HepG2 (cell line): ENCODE measurements around the gene LRRC73. TPM values are rescaled to one million over a fixed set of nuclear protein-coding genes. Genes with fewer than 3 reads are reported as not detected.

ENCODE experiments used
- ATAC-seq: fragments of 200-7000 bp; cut with Tn5 transposase; 3 replicates; pipeline ENCODE4 v1.9.1; 2020; ENCODE audit warnings: mild to moderate bottlenecking, moderate library complexity
- BruUV-seq: library from RNA; stranded (reverse); fragments of 400-500 nt; replicated peaks from 2 replicates; lab custom pipeline; 2021; lab: Mats Ljungman, UMichigan
- CTCF ChIA-PET: fragments of 300-600 bp; formaldehyde crosslinking; extraction: SDS; loops from one replicate; lab custom pipeline; 2021; ENCODE audit warnings: low total read pairs, inconsistent platforms, low intra/inter-chr PET ratio; lab: Yijun Ruan, JAX
- POLR2A ChIA-PET: fragments of 350-600 bp; sonication (Branson Sonifier 250); formaldehyde crosslinking; loops from one replicate; lab custom pipeline; 2020; ENCODE audit warnings: antibody characterized with exemption, inconsistent platforms; lab: Yijun Ruan, JAX
- DNase-seq: peaks from one replicate; pipeline ENCODE4 v3.0.0-alpha.2; 2015; ENCODE audit warnings: low spot score
- FAIRE-seq: peaks from 3 replicates; lab custom pipeline; 2011; peaks lifted over from hg19 to GRCh38; lab: Jason Lieb, UNC
- H2AFZ ChIP-seq: one replicate; pipeline ENCODE4 v1.6.1; 2011; ENCODE audit warnings: low read length, inconsistent platforms
- H3K27ac ChIP-seq: fragments of 300-600 bp; 3 replicates; pipeline ENCODE4 v1.8.0; 2011; ENCODE audit warnings: mixed run types, mild to moderate bottlenecking, mixed read lengths, low read length, inconsistent platforms; ENCODE audit not compliant: insufficient read depth; ENCODE audit errors: extremely low read length
- H3K27me3 ChIP-seq, 2 experiments: fragments of 200-600 bp in 1 of 2; 2 replicates in 1 of 2; 3 replicates in 1 of 2; pipeline versions ENCODE4 v1.6.0 to v1.8.0; 2011; ENCODE audit warnings: low read length in 2 of 2, mild to moderate bottlenecking in 2 of 2, moderate library complexity in 2 of 2, inconsistent platforms in 1 of 2; ENCODE audit not compliant: insufficient read depth in 2 of 2, control insufficient read depth in 1 of 2
- H3K36me3 ChIP-seq, 2 experiments: fragments of 200-600 bp in 1 of 2; replicated peaks in 1 of 2; 2 replicates in 1 of 2; 3 replicates in 1 of 2; pipeline versions ENCODE4 v1.5.1 to v1.8.0; 2011; ENCODE audit warnings: low read length in 2 of 2, inconsistent platforms in 1 of 2; ENCODE audit not compliant: insufficient read depth in 2 of 2, control insufficient read depth in 1 of 2
- H3K4me1 ChIP-seq: 2 replicates; pipeline ENCODE4 v1.5.1; 2012; ENCODE audit warnings: low read length, inconsistent platforms; ENCODE audit not compliant: insufficient read depth
- H3K4me2 ChIP-seq: 2 replicates; pipeline ENCODE4 v1.6.0; 2011; ENCODE audit warnings: low read depth, low read length, inconsistent platforms
- H3K4me3 ChIP-seq, 3 experiments: fragments of 200-600 bp in 1 of 3; sonication (generic), shearing (Covaris generic) in 1 of 3; replicated peaks in 1 of 3; 2 replicates each; pipeline ENCODE4 v1.5.1; 2011 to 2016; ENCODE audit warnings: low read length in 3 of 3, inconsistent platforms in 2 of 3, low read depth in 2 of 3, mild to moderate bottlenecking in 2 of 3, control low read depth in 1 of 3, mixed read lengths in 1 of 3; ENCODE audit not compliant: insufficient read depth in 1 of 3
- H3K79me2 ChIP-seq: one replicate; pipeline ENCODE4 v1.6.1; 2011; ENCODE audit warnings: low read length, inconsistent platforms; ENCODE audit not compliant: insufficient read depth
- H3K9ac ChIP-seq: 2 replicates; pipeline ENCODE4 v1.6.0; 2011; ENCODE audit warnings: mild to moderate bottlenecking, low read depth, low read length, inconsistent platforms; ENCODE audit not compliant: insufficient read depth
- H3K9me3 ChIP-seq: 2 replicates; pipeline ENCODE4 v1.5.1; 2012; ENCODE audit warnings: mild to moderate bottlenecking, low read length
- H4K20me1 ChIP-seq: 2 replicates; pipeline ENCODE4 v1.6.0; 2011; ENCODE audit warnings: inconsistent platforms, mild to moderate bottlenecking, low read length, moderate library complexity; ENCODE audit not compliant: insufficient read depth
- CEBPB ChIP-seq: IDR thresholded peaks from 2 replicates; pipeline ENCODE4 v1.6.1; 2011; ENCODE audit warnings: low read depth, low read length, improper control_type of control experiment, borderline replicate concordance
- CHD4 ChIP-seq: fragments of 200-600 bp; sonication (generic); IDR thresholded peaks from 2 replicates; pipeline ENCODE4 v1.7.0; 2017; ENCODE audit warnings: mild to moderate bottlenecking, low read length, borderline replicate concordance
- DNMT3B ChIP-seq: conservative IDR thresholded peaks from 2 replicates; pipeline ENCODE4 v1.6.1; 2016; ENCODE audit warnings: missing biosample characterization, control low read depth
- EZH2 ChIP-seq: conservative IDR thresholded peaks from 2 replicates; pipeline ENCODE4 v1.6.1; 2012; ENCODE audit warnings: mild to moderate bottlenecking, low read depth, low read length, moderate library complexity
- FOXP1 ChIP-seq, 2 experiments: fragments of 450-650 bp in 1 of 2; IDR thresholded peaks; 2 replicates each; pipeline ENCODE4 v1.6.1; 2017 to 2018; ENCODE audit warnings: antibody characterized with exemption in 1 of 2
- MED8 ChIP-seq: sonication (generic); formaldehyde crosslinking; IDR thresholded peaks from 2 replicates; pipeline ENCODE4 v1.8.1; 2023; ENCODE audit warnings: mild to moderate bottlenecking, missing genetic modification reagents; ENCODE audit not compliant: insufficient replicate concordance
- NFIC ChIP-seq: IDR thresholded peaks from 2 replicates; pipeline ENCODE4 v1.6.1; 2012; ENCODE audit warnings: mild to moderate bottlenecking, low read length, inconsistent platforms
- NFRKB ChIP-seq: fragments of 450-650 bp; IDR thresholded peaks from 2 replicates; pipeline ENCODE4 v1.6.1; 2017
- PHF21A ChIP-seq: sonication (generic); formaldehyde crosslinking; IDR thresholded peaks from 2 replicates; pipeline ENCODE4 v1.5.0; 2020; ENCODE audit warnings: mild to moderate bottlenecking, missing genetic modification reagents
- RXRA ChIP-seq: sonication (generic); formaldehyde crosslinking; IDR thresholded peaks from 2 replicates; pipeline ENCODE4 v1.5.1; 2020; ENCODE audit warnings: missing genetic modification reagents
- SMAD1 ChIP-seq: sonication (generic); formaldehyde crosslinking; IDR thresholded peaks from 2 replicates; pipeline ENCODE4 v1.4.0; 2020; ENCODE audit warnings: missing genetic modification reagents, low read depth, mild to moderate bottlenecking, borderline replicate concordance
- SOX6 ChIP-seq, 2 experiments: fragments of 450-650 bp in 1 of 2; sonication (generic) in 1 of 2; formaldehyde crosslinking in 1 of 2; IDR thresholded peaks; 2 replicates each; pipeline versions ENCODE4 v1.4.0 to v1.6.1; 2017 to 2020; ENCODE audit warnings: antibody characterized with exemption in 1 of 2, mild to moderate bottlenecking in 1 of 2, missing genetic modification reagents in 1 of 2
- ZNF24 ChIP-seq: fragments of 450-650 bp; IDR thresholded peaks from 2 replicates; pipeline ENCODE4 v1.6.1; 2017; ENCODE audit warnings: antibody characterized with exemption, mild to moderate bottlenecking
- ZNF282 ChIP-seq: fragments of 450-650 bp; IDR thresholded peaks from 2 replicates; pipeline ENCODE4 v1.6.1; 2018; ENCODE audit not compliant: partially characterized antibody
- ZNF343 ChIP-seq: sonication (generic); formaldehyde crosslinking; IDR thresholded peaks from 2 replicates; pipeline ENCODE4 v1.4.0; 2020; ENCODE audit warnings: mild to moderate bottlenecking, missing genetic modification reagents
- ZNF550 ChIP-seq: sonication (generic); formaldehyde crosslinking; IDR thresholded peaks from 2 replicates; pipeline ENCODE4 v1.4.0; 2020; ENCODE audit warnings: mild to moderate bottlenecking, missing genetic modification reagents, borderline replicate concordance
- ZNF605 ChIP-seq: sonication (generic); formaldehyde crosslinking; IDR thresholded peaks from 2 replicates; pipeline ENCODE4 v1.8.0; 2022; ENCODE audit warnings: mild to moderate bottlenecking, missing genetic modification reagents
- ZNF7 ChIP-seq: IDR thresholded peaks from 2 replicates; pipeline ENCODE4 v1.6.1; 2016; ENCODE audit warnings: missing biosample characterization, missing genetic modification reagents
- ZNF737 ChIP-seq: sonication (generic); formaldehyde crosslinking; IDR thresholded peaks from 2 replicates; pipeline ENCODE4 v1.5.0; 2020; ENCODE audit warnings: missing genetic modification reagents, mild to moderate bottlenecking, borderline replicate concordance
- WGBS: methylation state at CpG from one replicate; pipeline ENCODE4 v1.1.6; 2017; ENCODE audit warnings: low lambda C conversion rate; 5-methylcytosine and 5-hydroxymethylcytosine counted together
- in situ Hi-C: cut with HindIII; loops from 2 replicates; pipeline ENCODE4 v1.10.0; 2017; ENCODE audit warnings: low pct_unique_long_range_greater_than_20kb; ENCODE audit not compliant: extremely low pct_ligation_motif_present
- intact Hi-C: fragments of 100-400 bp; cut with micrococcal nuclease; formaldehyde crosslinking; loops from one replicate; pipeline ENCODE4 v1.10.0; 2022; ENCODE audit not compliant: unreplicated experiment
- polyA plus RNA-seq, 8 experiments: library from polyadenylated mRNA; depleted of rRNA in 3 of 8; stranded (reverse) in 7 of 8; unstranded in 1 of 8; fragments of >200 nt; fragmentation: Illumina TruSeq in 4 of 8; extraction: Trizol in 4 of 8; gene quantifications; 2 replicates each; pipeline versions ENCODE4 v1.2.1 to v1.2.3, GENCODE V29; 2011 to 2016; ENCODE audit warnings: low read depth in 4 of 8, missing spikeins in 1 of 8, mixed read lengths in 1 of 8; ENCODE audit not compliant: insufficient read depth in 1 of 8
- total RNA-seq, 5 experiments: library from RNA; depleted of rRNA; stranded (reverse); fragments of >200 nt; fragmentation: Illumina TruSeq; extraction: Trizol; gene quantifications; 2 replicates each; pipeline ENCODE4 v1.2.3, GENCODE V29; 2016; ENCODE audit warnings: low read depth in 1 of 5
- TF ChIP-seq, protein P1 (sequence below): sonication (generic); formaldehyde crosslinking; IDR thresholded peaks from 2 replicates; pipeline ENCODE4 v1.4.0; 2020; ENCODE audit warnings: missing genetic modification reagents
- TF ChIP-seq, protein P2 (sequence below): IDR thresholded peaks from 2 replicates; pipeline ENCODE4 v1.6.1; 2016; ENCODE audit warnings: control low read depth

The LRRC73 gene
- total and polyA plus RNA-seq, 2 of the 13 experiments (the other 11 are each of a cell fraction or from before 2014, with no cell fraction given): 0.11 to 0.12 TPM

GRCh38 chr6:43481075-43481474 lies 29.1 kb downstream of the LRRC73 start:
- H3K4me1 ChIP-seq: peaks cover 66% of the 10 kb centered on the region
- in situ Hi-C loops (no loop called here), intact Hi-C loops (no loop called here)
- H3K9me3 ChIP-seq: no peaks in the 10 kb centered on the region
- no peak overlapping the region for H3K27ac ChIP-seq
- H3K4me3 ChIP-seq: no peak overlapping the region
- peaks cover 61% of the 10 kb centered on the region for H3K79me2 ChIP-seq
- ChIA-PET POLR2A (interaction anchor here (0.7 to 6.5 kb wide), 3 partner anchors 10 to 698 kb away, joined by 3 to 141 read pairs (median 4); no protein-coding TSS in a partner anchor), CTCF (no interaction called here)
- H4K20me1 ChIP-seq: no peaks in the 10 kb centered on the region
- H3K4me2 ChIP-seq: peak overlapping the region; percentile 19; the same call in 1 of the 2 replicates
- WGBS: 98% methylated on average over 2 of the region's 2 CpGs
- no peak for ATAC-seq
- H3K36me3 ChIP-seq: peaks cover 0 to 3% of the 10 kb centered on the region in 2 experiments; a peak in 1 of 5 replicates
- H3K27me3 ChIP-seq: no peaks in the 10 kb centered on the region; a peak in 1 of 5 replicates
- no peak for DNase-seq
- no TSS peak for BruUV-seq
- no peak overlapping the region for H2AFZ ChIP-seq
- FAIRE-seq: no peak
- H3K9ac ChIP-seq: no peak overlapping the region
- no peak for TF ChIP-seq PHF21A (CRISPR knock-in tag)
- no peak for TF ChIP-seq NFIC
- no peak for TF ChIP-seq RXRA
- no peak for TF ChIP-seq SOX6 (IDR thresholded peaks at IDR 0.05)
- TF ChIP-seq SOX6 (CRISPR knock-in tag; IDR thresholded peaks at IDR 0.05): no peak
- TF ChIP-seq CEBPB: peak; percentile 79
- TF ChIP-seq ZNF605 (CRISPR knock-in tag): no peak
- no peak for TF ChIP-seq SMAD1 (CRISPR knock-in tag)
- no peak for TF ChIP-seq ZNF7 (CRISPR knock-in tag)
- no peak for TF ChIP-seq ZNF550 (CRISPR knock-in tag)
- TF ChIP-seq MED8 (CRISPR knock-in tag): no peak
- no peak for TF ChIP-seq NFRKB
- TF ChIP-seq, protein P1, sequence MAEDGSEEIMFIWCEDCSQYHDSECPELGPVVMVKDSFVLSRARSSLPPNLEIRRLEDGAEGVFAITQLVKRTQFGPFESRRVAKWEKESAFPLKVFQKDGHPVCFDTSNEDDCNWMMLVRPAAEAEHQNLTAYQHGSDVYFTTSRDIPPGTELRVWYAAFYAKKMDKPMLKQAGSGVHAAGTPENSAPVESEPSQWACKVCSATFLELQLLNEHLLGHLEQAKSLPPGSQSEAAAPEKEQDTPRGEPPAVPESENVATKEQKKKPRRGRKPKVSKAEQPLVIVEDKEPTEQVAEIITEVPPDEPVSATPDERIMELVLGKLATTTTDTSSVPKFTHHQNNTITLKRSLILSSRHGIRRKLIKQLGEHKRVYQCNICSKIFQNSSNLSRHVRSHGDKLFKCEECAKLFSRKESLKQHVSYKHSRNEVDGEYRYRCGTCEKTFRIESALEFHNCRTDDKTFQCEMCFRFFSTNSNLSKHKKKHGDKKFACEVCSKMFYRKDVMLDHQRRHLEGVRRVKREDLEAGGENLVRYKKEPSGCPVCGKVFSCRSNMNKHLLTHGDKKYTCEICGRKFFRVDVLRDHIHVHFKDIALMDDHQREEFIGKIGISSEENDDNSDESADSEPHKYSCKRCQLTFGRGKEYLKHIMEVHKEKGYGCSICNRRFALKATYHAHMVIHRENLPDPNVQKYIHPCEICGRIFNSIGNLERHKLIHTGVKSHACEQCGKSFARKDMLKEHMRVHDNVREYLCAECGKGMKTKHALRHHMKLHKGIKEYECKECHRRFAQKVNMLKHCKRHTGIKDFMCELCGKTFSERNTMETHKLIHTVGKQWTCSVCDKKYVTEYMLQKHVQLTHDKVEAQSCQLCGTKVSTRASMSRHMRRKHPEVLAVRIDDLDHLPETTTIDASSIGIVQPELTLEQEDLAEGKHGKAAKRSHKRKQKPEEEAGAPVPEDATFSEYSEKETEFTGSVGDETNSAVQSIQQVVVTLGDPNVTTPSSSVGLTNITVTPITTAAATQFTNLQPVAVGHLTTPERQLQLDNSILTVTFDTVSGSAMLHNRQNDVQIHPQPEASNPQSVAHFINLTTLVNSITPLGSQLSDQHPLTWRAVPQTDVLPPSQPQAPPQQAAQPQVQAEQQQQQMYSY (CRISPR knock-in tag): no peak
- TF ChIP-seq EZH2: no peak
- TF ChIP-seq, protein P2, sequence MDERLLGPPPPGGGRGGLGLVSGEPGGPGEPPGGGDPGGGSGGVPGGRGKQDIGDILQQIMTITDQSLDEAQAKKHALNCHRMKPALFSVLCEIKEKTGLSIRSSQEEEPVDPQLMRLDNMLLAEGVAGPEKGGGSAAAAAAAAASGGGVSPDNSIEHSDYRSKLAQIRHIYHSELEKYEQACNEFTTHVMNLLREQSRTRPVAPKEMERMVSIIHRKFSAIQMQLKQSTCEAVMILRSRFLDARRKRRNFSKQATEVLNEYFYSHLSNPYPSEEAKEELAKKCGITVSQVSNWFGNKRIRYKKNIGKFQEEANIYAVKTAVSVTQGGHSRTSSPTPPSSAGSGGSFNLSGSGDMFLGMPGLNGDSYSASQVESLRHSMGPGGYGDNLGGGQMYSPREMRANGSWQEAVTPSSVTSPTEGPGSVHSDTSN (CRISPR knock-in tag): peak; percentile 54; the same call in 1 of the 2 replicates
- no peak for TF ChIP-seq ZNF24
- no peak for TF ChIP-seq FOXP1 (IDR thresholded peaks at IDR 0.05)
- no peak for TF ChIP-seq FOXP1 (CRISPR knock-in tag; IDR thresholded peaks at IDR 0.05)
- TF ChIP-seq ZNF343 (CRISPR knock-in tag): no peak
- no peak for TF ChIP-seq CHD4
- TF ChIP-seq ZNF282: no peak
- no peak for TF ChIP-seq DNMT3B
- no peak for TF ChIP-seq ZNF737
